Lower lobe of right lung (tissue), 2 donors: Measurements from ENCODE around the gene VMP1. TPM values are rescaled to one million over a fixed set of nuclear protein-coding genes. Genes with fewer than 3 reads are reported as not detected.

Source experiments
- ATAC-seq, 2 donors: fragments of 200-7000 bp; cut with Tn5 transposase; one replicate each; pipeline ENCODE4 v1.9.1; 2020 to 2022; ENCODE audit warnings: mild to moderate bottlenecking in 2 of 2, moderate library complexity in 2 of 2
- DNase-seq: peaks from one replicate; pipeline ENCODE4 v3.0.0-alpha.2; 2020
- H3K27ac ChIP-seq: fragments of 200-600 bp; one replicate; pipeline ENCODE4 v1.8.0; 2022
- H3K27me3 ChIP-seq: fragments of 200-600 bp; one replicate; pipeline ENCODE4 v1.8.0; 2022; ENCODE audit warnings: low read depth
- H3K36me3 ChIP-seq: fragments of 200-600 bp; one replicate; pipeline ENCODE4 v1.8.0; 2022; ENCODE audit warnings: mild to moderate bottlenecking
- H3K4me1 ChIP-seq: fragments of 200-600 bp; one replicate; pipeline ENCODE4 v1.8.0; 2022
- H3K4me3 ChIP-seq: fragments of 200-600 bp; one replicate; pipeline ENCODE4 v1.8.0; 2022; ENCODE audit warnings: mild to moderate bottlenecking
- H3K9me3 ChIP-seq: fragments of 200-600 bp; one replicate; pipeline ENCODE4 v1.8.0; 2022
- intact Hi-C: fragments of 100-400 bp; cut with DNase I; formaldehyde crosslinking; loops from one replicate; pipeline ENCODE4 v1.11.0; 2022
- total RNA-seq: library from RNA; stranded (reverse); fragmentation: NEBNext Ultra II Directional; extraction: Animal tissue kit (Norgen Biotek cat#: 25700); gene quantifications from one replicate; pipeline ENCODE4 v1.2.1, GENCODE V29; 2021
- TF ChIP-seq, protein P1 (sequence below): fragments of 200-600 bp; IDR thresholded peaks from one replicate; pipeline ENCODE4 v1.8.0; 2022; ENCODE audit warnings: antibody characterized with exemption, mild to moderate bottlenecking
- donor health status: DM: no; HTN: yes; CAD: no; lungs with severe emphysema.

The VMP1 gene
- total RNA-seq, 1 donor from 2014 or later, result 176 TPM

- peak; percentile 86 to 89 for ATAC-seq
- H3K9me3 ChIP-seq, result no peaks in the 10 kb centered on the region
- intact Hi-C loops, result no loop called here
- H3K27ac ChIP-seq, result peak overlapping the region; percentile 73
- H3K36me3 ChIP-seq, result no peaks in the 10 kb centered on the region
- TF ChIP-seq, protein P1, sequence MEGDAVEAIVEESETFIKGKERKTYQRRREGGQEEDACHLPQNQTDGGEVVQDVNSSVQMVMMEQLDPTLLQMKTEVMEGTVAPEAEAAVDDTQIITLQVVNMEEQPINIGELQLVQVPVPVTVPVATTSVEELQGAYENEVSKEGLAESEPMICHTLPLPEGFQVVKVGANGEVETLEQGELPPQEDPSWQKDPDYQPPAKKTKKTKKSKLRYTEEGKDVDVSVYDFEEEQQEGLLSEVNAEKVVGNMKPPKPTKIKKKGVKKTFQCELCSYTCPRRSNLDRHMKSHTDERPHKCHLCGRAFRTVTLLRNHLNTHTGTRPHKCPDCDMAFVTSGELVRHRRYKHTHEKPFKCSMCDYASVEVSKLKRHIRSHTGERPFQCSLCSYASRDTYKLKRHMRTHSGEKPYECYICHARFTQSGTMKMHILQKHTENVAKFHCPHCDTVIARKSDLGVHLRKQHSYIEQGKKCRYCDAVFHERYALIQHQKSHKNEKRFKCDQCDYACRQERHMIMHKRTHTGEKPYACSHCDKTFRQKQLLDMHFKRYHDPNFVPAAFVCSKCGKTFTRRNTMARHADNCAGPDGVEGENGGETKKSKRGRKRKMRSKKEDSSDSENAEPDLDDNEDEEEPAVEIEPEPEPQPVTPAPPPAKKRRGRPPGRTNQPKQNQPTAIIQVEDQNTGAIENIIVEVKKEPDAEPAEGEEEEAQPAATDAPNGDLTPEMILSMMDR, result no peak
- H3K4me1 ChIP-seq, result peaks cover 57% of the 10 kb centered on the region
- peak overlapping the region; percentile 25 for H3K4me3 ChIP-seq
- DNase-seq, result no peak
- H3K27me3 ChIP-seq, result no peaks in the 10 kb centered on the region
Observed at GRCh38 chr17:59829217-59830006, 122.0 kb downstream of the VMP1 start.

DNA sequence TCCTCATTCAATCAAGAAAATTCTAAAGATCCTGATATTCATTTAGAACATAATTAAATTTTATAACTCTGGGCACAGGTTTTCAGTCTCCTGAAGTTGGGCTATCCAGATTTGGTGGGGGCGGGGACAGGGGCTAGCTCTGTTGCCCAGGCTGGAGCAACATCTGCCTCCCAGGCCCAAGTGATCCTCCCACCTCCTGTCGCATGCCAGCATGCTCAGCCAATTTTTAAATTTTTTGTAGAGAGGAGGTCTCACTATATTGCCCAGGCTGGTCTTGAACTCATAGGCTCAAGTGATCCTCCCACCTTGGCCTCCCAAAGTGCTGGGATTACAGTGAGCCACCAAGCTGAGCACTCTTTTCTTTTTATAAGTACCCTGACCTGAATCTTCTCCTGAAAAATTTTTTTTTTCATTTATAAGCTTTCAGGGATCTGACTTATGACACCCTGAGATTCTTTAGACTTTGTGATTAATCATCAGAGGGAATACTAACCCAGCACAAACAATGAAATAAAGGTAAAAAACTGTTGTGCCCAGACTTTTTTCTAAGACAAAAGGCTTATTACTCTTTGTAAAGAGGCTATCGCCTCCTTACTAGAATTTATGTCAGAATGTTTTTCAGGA, 122.7 kb downstream of the VMP1 start:
- Histone ChIP-seq H3K9me3 (no peaks in the 10 kb centered on the region), H3K36me3 (no peaks in the 10 kb centered on the region), H3K27ac (peak overlapping the region; percentile 73), H3K4me1 (peaks cover 56% of the 10 kb centered on the region), H3K4me3 (no peak overlapping the region), H3K27me3 (no peaks in the 10 kb centered on the region)
- no peak for DNase-seq
- intact Hi-C loops, result no loop called here
- no peak for ATAC-seq
- TF ChIP-seq, protein P1, result no peak

- peaks cover 50% of the 10 kb centered on the region for H3K4me1 ChIP-seq
- H3K27ac ChIP-seq, result peak overlapping the region; percentile 73
- DNase-seq (no peak), ATAC-seq (no peak)
- TF ChIP-seq, protein P1, result no peak
- no peak overlapping the region for H3K4me3 ChIP-seq
- no peaks in the 10 kb centered on the region for H3K36me3 ChIP-seq
- H3K9me3 ChIP-seq, result no peaks in the 10 kb centered on the region
- no peaks in the 10 kb centered on the region for H3K27me3 ChIP-seq
- intact Hi-C loops, result no loop called here
Observed at GRCh38 chr17:59830846-59831486, 123.5 kb downstream of the VMP1 start.

GRCh38 chr17:59832883-59833379, 125.5 kb downstream of the VMP1 start:
- H3K4me1 ChIP-seq, result peaks cover 49% of the 10 kb centered on the region
- no peaks in the 10 kb centered on the region for H3K9me3 ChIP-seq
- no peaks in the 10 kb centered on the region for H3K27me3 ChIP-seq
- intact Hi-C loops, result no loop called here
- no peak for ATAC-seq
- H3K36me3 ChIP-seq, result no peaks in the 10 kb centered on the region
- DNase-seq, result no peak
- H3K27ac ChIP-seq, result no peak overlapping the region
- TF ChIP-seq, protein P1, result no peak
- H3K4me3 ChIP-seq, result no peak overlapping the region

- Histone ChIP-seq H3K4me1 (peaks cover 45% of the 10 kb centered on the region), H3K27me3 (no peaks in the 10 kb centered on the region), H3K9me3 (no peaks in the 10 kb centered on the region), H3K4me3 (peak overlapping the region; percentile 71), H3K36me3 (peaks cover 16% of the 10 kb centered on the region), H3K27ac (peak overlapping the region; percentile 97)
- intact Hi-C loops, result no loop called here
- ATAC-seq (peak; percentile 85 to 94), DNase-seq (no peak)
- TF ChIP-seq, protein P1, result no peak
Observed at GRCh38 chr17:59837308-59838051, 130.0 kb downstream of the VMP1 start.
